Naive B cell (primary cell): Measurements from ENCODE around the gene PIKFYVE. TPM values are rescaled to one million over a fixed set of nuclear protein-coding genes. Genes with fewer than 3 reads are reported as not detected.
"Not testable (repeated sequence)": the region's sequence is repeated elsewhere in the genome, so short reads cannot be mapped to it uniquely, and the experiment has no call there.

Experiments used
- ATAC-seq, 2 donors: fragments of 150-1000 bp; cut with Tn5 transposase; 2 replicates each; pipeline ENCODE4 v1.10.0; 2021; ENCODE audit warnings: low read depth in 2 of 2, mild to moderate bottlenecking in 2 of 2, moderate library complexity in 2 of 2
- DNase-seq: peaks from one replicate; pipeline ENCODE4 v3.0.0; 2022
- H3K27ac Mint-ChIP-seq, 6 donors: one replicate each; pipeline ENCODE4 v1.8.0; 2020 to 2022; ENCODE audit warnings: mild to moderate bottlenecking in 6 of 6, mixed read lengths in 6 of 6, moderate library complexity in 5 of 6, inconsistent platforms in 2 of 6
- H3K27me3 Mint-ChIP-seq, 3 donors: one replicate each; pipeline ENCODE4 v1.8.0; 2021 to 2022; ENCODE audit warnings: mixed read lengths in 3 of 3, mild to moderate bottlenecking in 1 of 3
- H3K36me3 Mint-ChIP-seq, 2 donors: one replicate each; pipeline ENCODE4 v1.8.0; 2020 to 2022; ENCODE audit warnings: mixed read lengths in 2 of 2, inconsistent platforms in 1 of 2, mild to moderate bottlenecking in 1 of 2
- H3K4me1 Mint-ChIP-seq, 3 donors: one replicate each; pipeline ENCODE4 v1.8.0; 2020 to 2022; ENCODE audit warnings: mixed read lengths in 3 of 3, inconsistent platforms in 1 of 3, mild to moderate bottlenecking in 1 of 3, moderate library complexity in 1 of 3
- H3K4me3 Mint-ChIP-seq, 8 donors: one replicate each; pipeline ENCODE4 v1.8.0; 2020 to 2022; ENCODE audit warnings: mild to moderate bottlenecking in 8 of 8, mixed read lengths in 8 of 8, moderate library complexity in 8 of 8, inconsistent platforms in 2 of 8
- H3K9me3 Mint-ChIP-seq, 7 donors: one replicate each; pipeline ENCODE4 v1.8.0; 2020 to 2022; ENCODE audit warnings: mixed read lengths in 7 of 7, mild to moderate bottlenecking in 5 of 7, inconsistent platforms in 2 of 7, moderate library complexity in 1 of 7
- polyA plus RNA-seq, 6 donors: library from polyadenylated mRNA; unstranded; fragments of 300-500 nt; fragmentation: Illumina TruSeq; gene quantifications; one replicate each; pipeline ENCODE4 v1.2.3, GENCODE V29; 2021; ENCODE audit warnings: low read depth in 6 of 6

Gene PIKFYVE
- polyA plus RNA-seq, 6 donors from 2014 or later, result 3.6 to 16.8 (median 13.9) TPM

DNA sequence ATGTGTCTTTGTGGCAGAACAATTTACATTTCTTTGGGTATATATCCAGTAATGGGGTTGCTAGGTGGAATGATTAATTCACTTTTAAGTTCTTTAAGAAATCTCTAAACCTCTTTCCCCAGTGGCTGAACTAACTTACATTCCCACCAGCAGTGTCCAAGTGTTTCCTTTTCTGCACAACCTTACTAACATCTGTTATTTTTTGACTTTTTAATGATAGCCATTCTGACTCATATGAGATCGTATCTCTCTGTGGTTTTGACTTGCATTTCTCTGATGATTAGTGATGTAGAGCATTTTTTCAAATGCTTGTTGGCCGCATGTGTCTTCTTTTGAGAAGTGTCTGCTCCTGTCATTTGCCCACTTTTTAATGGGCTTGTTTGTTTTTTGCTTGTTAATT is 97.4 kb downstream of the PIKFYVE start:
- H3K27ac Mint-ChIP-seq, result peak overlapping the region in 1 of 6 donors; percentile 65
- no peak overlapping the region for H3K4me3 Mint-ChIP-seq
- DNase-seq (no peak), ATAC-seq (no peak)
- H3K27me3 Mint-ChIP-seq, result no peaks in the 10 kb centered on the region
- H3K9me3 Mint-ChIP-seq, result peaks cover 0 to 11% (median 3%) of the 10 kb centered on the region in 7 donors
- peaks cover 9 to 21% (median 11%) of the 10 kb centered on the region in 3 donors for H3K4me1 Mint-ChIP-seq
- H3K36me3 Mint-ChIP-seq, result peaks cover 5 to 7% of the 10 kb centered on the region in 2 donors

DNA sequence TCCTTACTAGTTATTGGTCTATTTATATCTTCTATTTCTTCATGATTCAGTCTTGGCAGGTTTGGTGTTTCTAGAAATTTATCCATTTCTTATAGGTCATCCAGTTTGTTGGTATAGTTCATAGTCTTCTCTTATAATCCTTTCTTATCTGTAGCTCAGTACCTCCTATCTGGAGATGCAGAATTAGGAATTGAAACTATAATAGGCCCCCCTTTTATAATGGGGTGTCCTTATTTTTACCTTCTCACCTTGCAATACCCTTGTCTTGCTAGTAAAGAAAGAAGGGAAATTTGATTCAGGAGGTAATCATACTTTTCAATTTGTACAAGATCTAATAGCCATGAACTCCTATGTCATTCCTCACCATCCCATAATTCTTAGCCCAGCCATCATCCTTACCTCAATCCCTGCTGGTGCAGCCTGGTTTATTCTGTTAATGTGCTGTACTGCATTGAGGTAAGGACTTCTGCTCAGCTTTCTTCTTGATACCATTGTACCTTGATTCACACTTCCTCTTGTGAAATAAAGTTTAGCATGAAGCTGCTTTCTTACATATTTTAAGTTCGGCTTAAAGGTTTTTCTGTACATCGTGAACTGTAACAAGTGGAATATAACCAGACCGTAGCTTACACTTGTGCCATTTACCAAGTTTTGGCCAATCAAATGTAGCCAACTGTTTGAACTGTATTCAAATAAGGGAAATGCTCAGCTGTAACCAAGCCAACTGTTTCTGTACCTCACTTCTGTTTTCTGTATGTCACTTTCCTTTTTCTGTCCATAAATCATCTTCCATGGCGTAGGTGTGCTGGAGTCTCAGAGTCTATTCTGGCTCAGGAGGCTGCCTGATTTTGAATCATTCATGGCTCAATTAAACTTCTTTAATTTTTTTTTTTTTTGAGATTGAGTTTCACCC is 100.4 kb downstream of the PIKFYVE start:
- Mint-ChIP-seq H3K4me1 (peaks cover 9 to 19% (median 11%) of the 10 kb centered on the region in 3 donors), H3K9me3 (peaks cover 0 to 11% (median 1%) of the 10 kb centered on the region in 7 donors), H3K27me3 (no peaks in the 10 kb centered on the region), H3K4me3 (peak overlapping the region; percentile 71 to 87 (median 80)), H3K36me3 (peaks cover 0 to 7% of the 10 kb centered on the region in 2 donors), H3K27ac (peak overlapping the region; percentile 86 to 97 (median 92))
- DNase-seq (peak; percentile 57), ATAC-seq (peak; percentile 88 to 89)

DNA sequence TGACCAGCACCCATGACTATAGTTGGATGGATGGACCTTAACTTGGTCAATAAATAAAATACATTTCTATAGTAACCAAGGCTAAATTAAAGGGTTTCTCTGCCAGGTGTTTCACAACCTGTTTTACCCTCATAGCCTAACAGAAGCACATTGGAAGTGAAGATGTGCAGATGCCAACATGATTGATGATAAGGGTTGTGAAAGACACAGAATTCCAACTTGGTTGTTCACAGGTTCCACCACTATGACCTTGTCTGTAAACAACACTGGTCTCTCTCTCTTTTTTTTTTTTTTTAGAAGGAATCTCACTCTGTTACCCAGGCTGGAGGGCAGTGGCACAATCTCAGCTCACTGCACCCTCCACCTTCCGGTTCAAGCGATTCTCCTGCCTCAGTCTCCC is 103.0 kb downstream of the PIKFYVE start:
- H3K27me3 Mint-ChIP-seq, result no peaks in the 10 kb centered on the region
- peaks cover 0 to 7% of the 10 kb centered on the region in 2 donors for H3K36me3 Mint-ChIP-seq
- peak overlapping the region in 3 of 6 donors; percentile 8 to 49 (median 48) for H3K27ac Mint-ChIP-seq
- no peak overlapping the region for H3K4me3 Mint-ChIP-seq
- no peak for ATAC-seq
- peaks cover 9 to 19% (median 11%) of the 10 kb centered on the region in 3 donors for H3K4me1 Mint-ChIP-seq
- DNase-seq, result no peak
- peaks cover 0 to 11% (median 1%) of the 10 kb centered on the region in 7 donors for H3K9me3 Mint-ChIP-seq

DNA sequence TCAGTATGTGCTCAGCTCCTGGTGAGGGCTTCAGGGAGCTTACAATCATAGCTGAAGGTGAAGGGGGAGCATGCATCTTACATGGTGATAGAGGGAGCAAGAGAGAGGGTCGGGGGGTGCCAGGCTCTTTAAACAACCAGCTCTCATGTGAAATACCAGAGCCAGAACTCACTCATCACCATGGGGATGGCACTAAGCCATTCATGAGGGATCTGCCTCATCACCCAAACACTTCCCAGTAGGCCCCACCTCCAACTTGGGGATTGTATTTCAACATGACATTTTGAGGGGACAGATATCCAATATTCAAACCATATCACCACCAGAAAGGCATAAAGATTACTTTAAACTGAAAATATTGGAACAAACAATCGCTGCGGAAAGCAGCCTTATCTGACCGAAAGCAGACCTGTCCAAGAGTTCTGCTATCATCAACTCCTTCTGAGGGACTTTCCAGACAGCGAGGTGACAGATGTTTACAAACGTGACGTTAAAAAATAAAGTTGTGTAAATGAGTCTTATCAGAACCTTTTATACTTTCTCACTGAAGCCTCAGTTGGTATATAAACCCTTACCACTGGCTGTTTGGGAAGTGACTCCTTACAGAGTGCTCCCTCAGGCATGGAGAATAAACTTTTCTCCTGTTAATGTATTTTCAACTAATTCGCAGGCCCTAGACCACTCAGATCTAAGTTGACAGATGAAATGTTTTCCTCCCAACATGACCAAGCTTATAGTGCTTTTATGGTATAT is 105.0 kb downstream of the PIKFYVE start:
- ATAC-seq, result no peak

DNA sequence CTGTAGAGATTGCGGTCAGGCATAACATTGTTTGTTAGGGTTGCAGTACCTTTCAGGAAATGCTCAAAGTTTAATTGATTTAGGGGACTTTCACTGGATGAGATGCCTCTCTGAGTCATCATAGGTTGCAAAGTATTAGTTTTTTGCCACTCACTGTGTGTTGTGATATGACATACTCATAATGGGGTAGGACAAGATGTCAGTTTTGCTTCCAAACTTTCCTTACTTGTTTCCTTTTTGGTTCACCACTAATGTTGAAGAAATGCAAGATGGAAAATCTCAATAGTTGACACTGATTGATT is 105.5 kb downstream of the PIKFYVE start:
- H3K4me1 Mint-ChIP-seq, result peaks cover 1 to 12% (median 3%) of the 10 kb centered on the region in 3 donors
- DNase-seq, result no peak
- H3K9me3 Mint-ChIP-seq, result no peaks in the 10 kb centered on the region
- no peaks in the 10 kb centered on the region for H3K36me3 Mint-ChIP-seq
- no peaks in the 10 kb centered on the region for H3K27me3 Mint-ChIP-seq
- ATAC-seq, result no peak
- H3K27ac Mint-ChIP-seq, result no peak overlapping the region
- H3K4me3 Mint-ChIP-seq, result no peak overlapping the region

More for the DNA sequence above, 105.0 kb downstream of the PIKFYVE start:
- Mint-ChIP-seq H3K4me3 (no peak overlapping the region), H3K4me1 (peaks cover 7 to 17% (median 9%) of the 10 kb centered on the region in 3 donors), H3K27ac (peak overlapping the region in 1 of 6 donors; percentile 34), H3K27me3 (no peaks in the 10 kb centered on the region), H3K9me3 (peaks cover 0 to 1% (median 0%) of the 10 kb centered on the region in 7 donors), H3K36me3 (no peaks in the 10 kb centered on the region)
- DNase-seq, result no peak

DNA sequence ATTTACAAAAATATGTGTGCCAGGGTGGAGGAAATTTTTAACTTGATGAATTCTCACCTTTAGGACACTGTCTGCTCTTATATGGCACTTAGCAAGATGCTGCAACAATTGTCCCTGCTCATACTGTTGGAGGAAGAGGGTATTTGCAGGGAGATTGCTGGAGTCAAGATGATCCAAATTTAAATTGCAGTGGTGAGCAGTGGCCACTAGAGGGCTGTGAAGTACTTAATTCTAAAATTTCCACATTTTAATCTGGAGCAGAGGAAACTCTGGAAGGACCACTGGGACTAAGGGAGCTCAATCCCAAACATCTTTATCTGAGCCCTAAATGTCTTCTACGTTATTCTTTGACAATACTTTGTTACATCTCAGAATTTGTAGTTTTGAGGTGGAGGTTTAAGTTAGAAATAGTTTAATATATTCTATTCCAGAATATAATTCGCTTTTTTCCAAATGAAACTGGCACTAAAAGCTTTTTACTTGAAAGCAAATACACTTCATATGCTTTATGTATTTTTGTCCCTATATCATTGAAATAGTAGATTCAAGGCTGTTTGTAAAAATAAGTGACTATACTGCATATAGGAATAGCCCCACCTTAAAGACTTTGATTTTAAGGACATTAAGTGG is 107.5 kb downstream of the PIKFYVE start:
- no peaks in the 10 kb centered on the region for H3K4me1 Mint-ChIP-seq
- peak; percentile 27 to 58 for ATAC-seq
- peaks cover 0 to 4% (median 0%) of the 10 kb centered on the region in 7 donors for H3K9me3 Mint-ChIP-seq
- DNase-seq, result peak; percentile 24
- no peaks in the 10 kb centered on the region for H3K27me3 Mint-ChIP-seq
- H3K36me3 Mint-ChIP-seq, result no peaks in the 10 kb centered on the region
- peak overlapping the region in 1 of 6 donors; percentile 56 for H3K27ac Mint-ChIP-seq
- no peak overlapping the region for H3K4me3 Mint-ChIP-seq

DNA sequence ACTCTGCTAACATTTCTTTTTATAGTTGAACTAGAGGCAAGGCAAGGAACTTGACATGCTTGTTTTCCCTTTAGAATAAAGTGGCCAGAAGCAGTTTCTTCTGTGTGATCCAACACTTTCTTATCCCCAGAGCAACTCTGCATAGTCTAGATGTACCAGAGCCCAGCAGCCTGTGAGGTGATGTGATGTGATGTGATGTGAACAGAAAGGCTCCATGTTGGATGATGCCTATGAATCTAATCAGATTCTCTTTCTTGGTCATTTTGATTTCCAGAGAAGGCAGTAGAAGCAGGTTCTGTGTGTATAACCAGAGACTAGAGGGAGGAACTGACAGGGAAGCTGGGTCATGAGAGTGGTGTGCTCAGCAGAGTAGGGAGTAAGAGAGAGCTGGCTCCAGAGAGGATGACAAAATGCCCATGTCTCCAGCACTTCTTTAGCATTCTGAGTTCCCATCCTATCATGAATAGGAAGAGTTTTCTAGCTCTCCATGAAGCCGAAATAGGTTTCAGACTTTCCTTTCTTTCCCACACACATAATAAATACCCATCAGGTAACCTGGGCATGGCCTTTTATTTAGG is 109.5 kb downstream of the PIKFYVE start:
- DNase-seq (no peak), ATAC-seq (no peak)
- H3K4me3 Mint-ChIP-seq, result no peak overlapping the region
- H3K27me3 Mint-ChIP-seq, result peaks cover 0 to 6% (median 3%) of the 10 kb centered on the region in 3 donors
- H3K27ac Mint-ChIP-seq, result peak overlapping the region in 1 of 6 donors; percentile 49
- no peaks in the 10 kb centered on the region for H3K36me3 Mint-ChIP-seq
- peaks cover 0 to 4% (median 0%) of the 10 kb centered on the region in 7 donors for H3K9me3 Mint-ChIP-seq
- H3K4me1 Mint-ChIP-seq, result no peaks in the 10 kb centered on the region

DNA sequence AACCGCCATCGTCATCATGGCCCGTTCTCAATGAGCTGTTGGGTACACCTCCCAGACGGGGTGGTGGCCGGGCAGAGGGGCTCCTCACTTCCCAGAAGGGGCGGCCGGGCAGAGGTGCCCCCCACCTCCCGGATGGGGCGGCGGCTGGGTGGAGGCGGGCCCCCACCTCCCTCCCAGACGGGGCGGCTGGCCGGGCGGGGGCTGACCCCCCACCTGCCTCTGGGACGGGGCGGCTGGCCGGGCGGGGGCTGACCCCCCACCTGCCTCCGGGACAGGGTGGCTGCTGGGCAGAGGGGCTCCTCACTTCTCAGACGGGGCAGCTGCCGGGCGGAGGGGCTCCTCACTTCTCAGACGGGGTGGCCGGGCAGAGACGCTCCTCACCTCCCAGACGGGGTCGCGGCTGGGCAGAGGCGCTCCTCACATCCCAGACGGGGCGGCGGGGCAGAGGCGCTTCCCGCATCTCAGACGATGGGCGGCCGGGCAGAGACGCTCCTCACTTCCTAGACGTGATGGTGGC is 111.3 kb downstream of the PIKFYVE start:
- H3K36me3 Mint-ChIP-seq, H3K4me1 Mint-ChIP-seq, H3K9me3 Mint-ChIP-seq, H3K27ac Mint-ChIP-seq, H3K4me3 Mint-ChIP-seq, DNase-seq, ATAC-seq: not testable (repeated sequence)
- peaks cover 10 to 15% (median 11%) of the 10 kb centered on the region in 3 donors for H3K27me3 Mint-ChIP-seq

DNA sequence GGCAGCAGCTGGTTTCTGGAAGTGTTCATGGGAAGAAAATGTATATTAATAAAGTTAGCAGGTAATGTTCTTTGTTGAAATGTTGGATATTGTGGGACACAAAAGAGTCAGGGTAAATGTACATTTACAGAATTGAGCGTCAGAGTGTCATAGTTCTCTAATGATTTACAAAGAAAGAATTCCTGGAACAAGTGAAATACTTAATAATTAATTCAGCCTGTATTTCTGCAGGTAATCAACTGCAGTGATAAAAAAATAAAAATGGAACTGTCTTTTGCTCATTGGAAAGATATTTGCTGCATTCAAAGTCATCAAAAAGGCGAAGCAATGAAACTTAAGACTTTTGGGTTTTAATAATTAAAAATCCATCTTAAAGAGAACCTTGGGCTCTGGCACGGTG is 113.1 kb downstream of the PIKFYVE start:
- Mint-ChIP-seq H3K36me3 (no peaks in the 10 kb centered on the region), H3K4me3 (no peak overlapping the region)

DNA sequence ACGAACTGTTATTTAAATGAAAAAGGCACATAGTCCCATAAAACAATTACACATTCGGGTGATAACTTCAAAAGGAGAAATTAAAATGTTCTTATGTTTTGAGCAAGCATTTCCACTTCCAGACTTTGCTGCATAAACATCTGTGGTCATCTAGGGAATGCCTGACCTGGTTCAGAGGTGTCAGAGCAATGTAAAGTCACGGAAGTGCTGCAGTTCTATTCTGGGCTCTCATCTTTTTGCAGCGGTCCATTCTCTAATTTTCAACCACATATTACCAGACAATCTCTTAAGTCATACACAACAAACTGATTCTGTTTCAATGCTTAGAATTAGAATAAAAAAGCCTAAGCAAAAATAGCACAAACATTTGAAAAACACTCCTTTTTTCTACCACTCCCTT is 118.6 kb downstream of the PIKFYVE start:
- H3K27ac Mint-ChIP-seq, result no peak overlapping the region
- H3K9me3 Mint-ChIP-seq, result no peaks in the 10 kb centered on the region
- peaks cover 33 to 54% (median 40%) of the 10 kb centered on the region in 3 donors for H3K27me3 Mint-ChIP-seq
- H3K4me1 Mint-ChIP-seq, result no peaks in the 10 kb centered on the region
- H3K4me3 Mint-ChIP-seq, result no peak overlapping the region
- ATAC-seq, result no peak
- DNase-seq, result no peak
- no peaks in the 10 kb centered on the region for H3K36me3 Mint-ChIP-seq

More for the DNA sequence above, 113.1 kb downstream of the PIKFYVE start:
- ATAC-seq, result no peak
- no peak overlapping the region for H3K27ac Mint-ChIP-seq
- H3K27me3 Mint-ChIP-seq, result peaks cover 25 to 31% (median 27%) of the 10 kb centered on the region in 3 donors
- DNase-seq, result no peak
- H3K9me3 Mint-ChIP-seq, result peaks cover 0 to 4% (median 0%) of the 10 kb centered on the region in 7 donors
- no peaks in the 10 kb centered on the region for H3K4me1 Mint-ChIP-seq

DNA sequence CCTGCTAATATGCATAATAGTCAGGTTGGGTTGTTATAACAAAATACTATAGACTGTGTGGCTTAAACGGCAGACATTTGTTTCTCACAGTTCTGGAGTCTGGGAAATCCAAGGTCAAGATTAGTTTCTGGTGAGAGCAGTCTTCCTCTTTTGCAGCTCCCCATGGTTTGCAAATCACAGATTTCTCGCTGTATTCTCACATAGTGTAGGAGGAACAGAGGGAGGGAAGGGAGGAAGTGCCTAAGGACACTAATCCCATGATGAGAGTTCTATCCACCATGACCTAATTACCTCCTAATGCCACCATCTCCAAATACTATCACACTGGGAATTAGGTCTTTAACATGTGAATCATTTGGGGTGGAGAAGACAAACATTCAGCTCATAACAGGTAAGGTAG is 120.5 kb downstream of the PIKFYVE start:
- H3K27ac Mint-ChIP-seq, result no peak overlapping the region
- H3K4me1 Mint-ChIP-seq, result no peaks in the 10 kb centered on the region
- ATAC-seq (no peak), DNase-seq (no peak)
- no peak overlapping the region for H3K4me3 Mint-ChIP-seq
- H3K9me3 Mint-ChIP-seq, result peaks cover 0 to 5% (median under 1%) of the 10 kb centered on the region in 7 donors
- H3K36me3 Mint-ChIP-seq, result no peaks in the 10 kb centered on the region
- H3K27me3 Mint-ChIP-seq, result peaks cover 37 to 52% (median 40%) of the 10 kb centered on the region in 3 donors

DNA sequence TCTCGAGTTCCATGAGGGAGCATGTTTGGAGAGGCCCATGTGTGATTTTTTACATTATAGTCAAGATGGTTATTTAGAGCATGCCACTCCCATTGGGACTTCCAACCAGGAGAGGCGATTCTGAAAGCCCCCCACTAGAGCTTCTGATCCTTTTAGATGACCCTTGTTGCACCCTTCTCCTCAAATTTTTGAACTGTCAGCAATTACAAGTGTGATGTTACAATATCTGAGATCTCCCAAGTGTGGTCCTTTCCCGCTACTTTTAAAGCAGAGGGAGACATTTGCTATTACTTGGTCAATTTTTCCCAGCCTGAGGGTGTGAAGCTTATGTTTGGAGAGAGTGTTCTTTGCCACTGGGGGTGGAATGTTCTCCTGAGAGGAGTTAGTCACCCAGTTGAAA is 123.9 kb downstream of the PIKFYVE start:
- ATAC-seq, result no peak
- H3K27ac Mint-ChIP-seq, result no peak overlapping the region
- peaks cover 6 to 18% of the 10 kb centered on the region in 2 donors for H3K36me3 Mint-ChIP-seq
- no peak overlapping the region for H3K4me3 Mint-ChIP-seq
- H3K4me1 Mint-ChIP-seq, result no peaks in the 10 kb centered on the region
- no peak for DNase-seq
- peaks cover 14 to 24% (median 16%) of the 10 kb centered on the region in 3 donors for H3K27me3 Mint-ChIP-seq
- H3K9me3 Mint-ChIP-seq, result peaks cover 6 to 34% (median 25%) of the 10 kb centered on the region in 7 donors

DNA sequence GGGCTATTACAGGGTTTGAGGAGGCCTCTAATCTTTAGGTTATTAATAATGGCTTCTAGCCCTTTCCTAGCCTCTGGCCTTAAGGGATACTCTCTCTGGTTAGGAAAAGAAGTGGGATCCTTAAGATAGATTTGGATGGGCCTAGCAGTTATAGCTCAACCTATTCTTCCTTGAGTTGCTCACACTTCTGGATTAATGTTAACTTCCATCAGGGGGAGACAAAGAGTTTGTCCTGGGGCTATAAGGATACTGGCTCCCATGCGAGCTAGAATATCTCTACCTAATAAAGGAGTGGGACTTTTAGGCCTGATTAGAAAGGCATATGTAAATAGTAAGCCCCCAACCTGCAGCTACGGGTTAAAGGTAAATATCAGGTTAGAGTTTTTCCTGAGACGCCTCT is 126.2 kb downstream of the PIKFYVE start:
- peaks cover 14 to 56% (median 38%) of the 10 kb centered on the region in 7 donors for H3K9me3 Mint-ChIP-seq
- no peak for DNase-seq
- ATAC-seq, result no peak
- H3K4me1 Mint-ChIP-seq, result no peaks in the 10 kb centered on the region
- peaks cover 13 to 21% (median 16%) of the 10 kb centered on the region in 3 donors for H3K27me3 Mint-ChIP-seq
- no peak overlapping the region for H3K4me3 Mint-ChIP-seq
- H3K36me3 Mint-ChIP-seq, result peaks cover 12 to 18% of the 10 kb centered on the region in 2 donors
- no peak overlapping the region for H3K27ac Mint-ChIP-seq
